Epidermal melanocyte (primary cell): Measurements from ENCODE around the gene GAL.
"Not testable (repeated sequence)": the region's sequence is repeated elsewhere in the genome, so short reads cannot be mapped to it uniquely, and the experiment has no call there.

Experiments used
- DNase-seq: peaks from one replicate; pipeline ENCODE4 v3.0.0; 2011; ENCODE audit warnings: low spot score; ENCODE audit not compliant: insufficient read length

GAL gene

GRCh38 chr11:68684385-68685356 lies at the start of gene GAL:
GAL (plus strand) TSS chr11:68684544; CDS start chr11:68684924, 380 bp downstream.
- DNase-seq = no peak

DNA sequence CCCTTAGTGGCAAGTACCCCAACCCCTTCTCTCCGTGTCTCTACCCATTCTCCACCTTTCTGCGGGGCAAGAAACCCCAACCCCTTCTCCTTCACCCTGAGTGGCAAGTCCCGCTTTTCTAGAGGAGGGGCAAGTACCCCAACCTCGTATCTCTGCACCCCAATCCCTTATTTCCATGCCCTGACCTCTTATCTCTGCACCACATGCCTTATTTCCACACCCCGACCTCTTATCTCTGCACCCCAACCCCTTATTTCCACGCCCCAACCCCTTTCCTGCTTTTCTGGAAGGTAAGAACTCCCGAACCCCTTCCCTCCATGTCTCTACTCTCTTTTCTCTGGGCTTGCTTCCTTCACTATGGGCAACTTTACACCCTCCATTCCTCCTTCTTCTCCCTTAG lies 49.7 kb upstream of the GAL start:
- not testable (repeated sequence) for DNase-seq

GRCh38 chr11:68635172-68635571 lies 49.2 kb upstream of the GAL start:
- DNase-seq = not testable (repeated sequence)

GRCh38 chr11:68635883-68636282 lies 48.5 kb upstream of the GAL start:
- DNase-seq = not testable (repeated sequence)

GRCh38 chr11:68639322-68639721 lies 45.0 kb upstream of the GAL start:
- not testable (repeated sequence) for DNase-seq

DNA sequence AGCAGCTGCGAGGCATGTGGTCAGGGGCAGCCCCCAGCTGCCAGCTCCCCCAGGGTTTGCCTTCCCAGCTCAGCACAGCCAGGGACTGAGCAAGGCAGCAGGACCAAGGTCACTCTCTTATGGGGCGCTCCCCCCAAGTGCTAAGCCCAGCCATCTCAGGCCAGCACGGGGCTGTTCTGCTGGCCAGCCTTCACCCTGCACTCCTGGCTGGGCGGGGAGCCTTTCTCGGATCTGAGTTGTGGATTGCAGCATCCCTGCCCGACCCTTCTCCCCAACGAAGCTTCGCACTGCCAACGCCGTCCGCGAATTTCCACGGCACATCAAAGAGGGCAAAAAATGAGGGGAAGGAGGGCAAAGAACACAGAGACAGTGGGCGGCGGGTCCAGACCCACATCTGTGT lies 42.5 kb upstream of the GAL start:
- no peak for DNase-seq

- no peak for DNase-seq
These were observed 40.8 kb upstream of the GAL start for GRCh38 chr11:68643585-68643984.

DNA sequence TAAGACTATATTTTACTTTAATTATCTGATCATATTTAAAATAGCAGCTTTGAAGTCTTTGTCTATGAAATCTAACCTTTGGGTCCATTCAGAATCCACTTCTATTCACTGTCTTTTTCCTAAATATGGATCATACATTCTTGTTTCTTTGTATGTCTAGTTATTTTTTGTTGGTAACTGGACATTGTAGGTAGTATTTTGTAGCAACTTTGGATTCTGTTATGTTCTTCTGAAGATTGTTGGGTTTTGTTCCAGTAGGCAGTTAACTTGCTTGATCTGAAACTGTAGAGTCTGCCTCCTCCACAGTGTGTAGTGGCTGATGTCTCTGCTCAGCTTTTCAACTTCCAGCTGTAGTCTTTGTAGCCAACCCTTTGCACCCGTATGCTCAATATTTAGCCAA lies 37.5 kb upstream of the GAL start:
- no peak for DNase-seq

DNA sequence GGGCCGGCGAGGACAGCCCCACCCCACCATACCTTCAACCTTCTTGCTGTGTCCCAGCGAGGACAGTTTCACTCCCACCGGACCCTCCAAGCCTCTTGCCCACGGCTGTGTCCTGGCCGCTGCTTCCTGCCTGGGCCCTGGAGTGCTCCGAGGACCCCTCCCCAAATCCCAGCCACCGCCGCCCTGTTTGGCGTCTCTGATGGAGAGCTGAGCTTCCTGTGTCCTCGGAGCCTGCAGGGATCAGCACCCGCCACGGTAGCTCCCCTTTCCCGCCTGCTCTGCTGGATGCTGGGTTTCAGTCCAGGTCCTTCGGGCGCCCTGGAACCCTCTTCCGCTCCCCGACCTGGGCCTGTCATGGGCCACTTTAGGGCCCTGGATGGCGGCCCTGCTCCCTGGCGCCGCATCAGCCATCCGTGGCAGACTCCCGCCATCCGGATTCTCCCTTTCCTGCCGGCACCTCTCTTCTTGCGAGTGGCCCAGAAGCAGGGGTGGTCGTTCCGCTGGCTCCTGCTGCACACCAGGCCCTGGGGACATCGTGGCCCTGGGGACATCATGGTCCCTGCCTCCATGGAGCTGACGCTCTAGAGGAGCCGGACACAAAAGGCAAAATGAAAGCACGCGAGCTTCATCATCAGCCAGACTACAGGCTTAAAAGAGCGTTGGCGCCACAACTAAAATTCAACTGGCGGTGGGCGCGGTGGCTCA lies 34.3 kb upstream of the GAL start:
- no peak for DNase-seq

- DNase-seq = no peak
These were observed 33.5 kb upstream of the GAL start for GRCh38 chr11:68650801-68651200.

DNA sequence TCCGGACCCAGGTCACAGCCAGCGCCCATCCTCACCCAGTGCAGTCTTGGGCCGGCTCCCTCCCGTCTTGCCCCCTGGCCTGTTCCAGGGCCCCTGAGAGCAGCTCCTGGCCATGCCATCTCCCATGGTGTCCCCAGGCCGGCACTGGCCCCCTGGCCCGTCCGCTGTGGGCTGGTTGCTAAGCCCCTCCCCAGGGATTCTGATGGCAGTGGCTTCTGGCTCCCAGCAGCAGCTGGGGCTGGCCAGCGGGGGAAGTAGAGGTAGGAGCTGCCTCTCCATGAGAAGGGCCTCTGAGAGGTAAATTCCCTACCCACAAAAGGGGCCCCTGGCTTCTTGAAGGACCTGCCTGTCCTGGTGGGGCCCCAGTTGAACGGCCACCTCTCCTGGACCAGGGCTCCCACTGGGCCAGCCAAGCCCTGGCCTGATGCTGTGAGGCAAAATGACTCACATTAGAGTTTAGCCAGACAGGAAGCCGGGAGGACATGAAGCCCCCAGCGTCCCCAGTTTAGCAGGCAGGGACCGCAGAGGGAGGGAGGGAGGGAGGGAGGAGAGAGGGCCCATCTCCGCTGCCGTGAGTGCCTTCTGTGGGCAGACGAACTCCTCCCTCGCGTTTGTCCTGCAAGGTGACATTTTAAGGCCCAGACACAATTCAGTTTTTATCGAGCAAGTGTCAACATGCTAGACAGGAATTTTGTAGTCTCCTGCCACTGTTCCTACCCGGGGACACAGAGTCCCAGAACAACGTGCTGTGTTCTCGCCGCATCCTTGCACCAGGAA lies 32.9 kb upstream of the GAL start:
- no peak for DNase-seq

- DNase-seq = no peak
These were observed 32.2 kb upstream of the GAL start for GRCh38 chr11:68651985-68652682.

GRCh38 chr11:68652683-68653156 lies 31.6 kb upstream of the GAL start:
- no peak for DNase-seq

- no peak for DNase-seq
These were observed 30.6 kb upstream of the GAL start for GRCh38 chr11:68653486-68654430.

- no peak for DNase-seq
These were observed 29.4 kb upstream of the GAL start for GRCh38 chr11:68654978-68655377.

DNA sequence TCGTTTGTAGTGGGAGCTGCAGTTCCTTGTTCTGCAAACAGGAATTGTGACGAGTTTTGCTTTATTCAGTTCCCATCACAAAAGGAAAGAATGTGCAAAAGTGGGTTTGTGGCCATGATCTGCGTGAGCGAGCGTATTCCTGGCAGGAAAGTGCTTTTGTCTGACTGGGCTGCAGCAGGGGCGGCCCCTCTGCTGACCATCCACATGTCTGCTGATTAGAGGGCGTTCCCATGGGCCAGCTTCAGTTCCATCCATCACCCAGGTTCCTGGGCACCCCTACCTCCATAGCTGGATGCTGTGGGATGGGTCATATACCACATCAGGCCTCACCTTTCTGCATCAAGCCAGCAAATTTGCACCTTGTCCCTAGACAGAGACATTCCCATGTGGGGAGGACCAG lies 28.9 kb upstream of the GAL start:
- no peak for DNase-seq

DNA sequence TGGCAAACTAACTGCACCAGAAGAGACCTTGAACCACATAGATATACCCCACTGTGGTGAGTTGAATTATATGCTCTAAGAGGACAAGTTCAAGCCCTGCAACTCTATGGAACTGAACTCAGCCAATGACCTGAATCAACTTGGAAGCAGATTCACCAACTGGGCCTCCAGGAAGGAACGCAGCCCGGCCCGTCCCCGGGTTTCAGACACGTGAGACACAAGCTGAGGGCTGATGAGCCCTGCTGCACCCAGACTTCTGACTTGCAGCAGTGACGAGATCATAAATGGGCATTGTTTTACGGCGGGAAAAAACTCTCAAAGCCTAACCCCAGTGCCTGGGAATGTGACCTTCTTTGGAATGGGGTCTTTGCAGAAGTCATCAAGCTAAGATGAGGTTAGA lies 28.5 kb upstream of the GAL start:
- no peak for DNase-seq

- no peak for DNase-seq
These were observed 27.1 kb upstream of the GAL start for GRCh38 chr11:68657021-68657780.

- no peak for DNase-seq
These were observed 26.2 kb upstream of the GAL start for GRCh38 chr11:68658097-68658496.
